ENCODE results near the gene SEC24B.
A peak's percentile ranks its signal among the peaks of the same experiment; 100 is the strongest.

Gene SEC24B

DNA sequence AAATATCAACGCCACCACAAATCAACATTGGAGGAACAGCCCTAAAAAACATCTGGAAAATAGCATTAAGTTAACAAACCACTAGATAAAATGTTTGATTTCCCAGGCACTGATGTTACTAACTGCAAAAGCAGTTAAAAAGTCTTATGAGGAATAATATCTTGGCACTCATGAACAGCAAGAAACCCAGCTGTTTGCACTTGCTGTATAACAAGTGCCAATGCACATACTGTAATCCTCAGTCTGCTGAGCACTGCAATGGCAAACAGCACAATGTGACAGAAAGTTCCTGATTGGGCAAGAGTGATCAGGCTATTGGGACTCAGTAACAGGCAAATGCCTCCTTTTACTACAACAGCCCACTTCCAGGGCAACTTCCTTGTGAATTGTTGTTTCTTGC, 20.8 kb upstream of the SEC24B start:
- no peak for DNase-seq (ENCODE audit: low read depth)
- H3K4me3 ChIP-seq (ENCODE audit: low read depth, low read length): no peak overlapping the region
- TF ChIP-seq CTCF (IDR thresholded peaks at IDR 0.05; ENCODE audit: insufficient read depth, low read depth, low read length, missing control alignments): no peak

DNA sequence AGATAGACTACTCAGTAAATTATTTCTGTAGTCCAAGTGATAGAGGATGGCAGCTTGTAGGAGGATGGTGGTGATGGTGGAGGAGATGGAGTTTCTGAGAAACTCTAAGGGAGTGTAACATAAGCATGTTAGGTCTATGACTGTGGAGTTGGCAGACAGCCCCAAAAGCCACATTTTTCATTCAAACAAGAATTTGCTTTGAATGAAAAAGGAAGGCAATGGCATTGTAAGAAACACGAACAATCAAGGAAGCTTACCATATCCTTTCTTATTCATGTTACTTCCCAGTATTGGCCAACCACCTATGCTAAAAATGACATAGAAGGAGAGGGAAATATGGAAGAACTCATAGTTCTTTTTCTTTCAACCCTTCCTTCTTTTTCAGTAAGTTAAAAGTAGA, 18.7 kb upstream of the SEC24B start:
- TF ChIP-seq CTCF (IDR thresholded peaks at IDR 0.05; ENCODE audit: insufficient read depth, low read depth, low read length, missing control alignments): no peak
- no peak for DNase-seq (ENCODE audit: low read depth)
- no peak overlapping the region for H3K4me3 ChIP-seq (ENCODE audit: low read depth, low read length)

DNA sequence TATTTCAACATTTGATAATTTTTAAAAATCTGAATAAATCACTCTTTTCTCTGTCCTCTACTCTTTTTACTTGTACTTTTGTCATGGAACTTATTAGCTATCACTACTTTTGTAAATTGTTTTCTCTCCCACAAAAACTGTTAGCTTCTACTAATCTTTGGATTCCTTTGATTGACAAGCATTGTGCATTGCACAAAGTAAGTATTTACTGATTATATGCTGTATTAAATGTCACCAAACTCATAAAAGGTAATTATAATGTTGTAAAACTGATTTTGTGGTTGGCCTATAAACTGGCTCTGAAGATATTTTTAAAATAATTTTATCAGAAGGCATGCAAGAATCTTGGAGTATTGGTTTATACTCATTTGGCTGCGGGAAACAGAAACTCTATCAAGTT, 15.0 kb upstream of the SEC24B start:
- no peak for DNase-seq (ENCODE audit: low read depth)
- no peak for TF ChIP-seq CTCF (IDR thresholded peaks at IDR 0.05; ENCODE audit: insufficient read depth, low read depth, low read length, missing control alignments)
- no peak overlapping the region for H3K4me3 ChIP-seq (ENCODE audit: low read depth, low read length)

DNA sequence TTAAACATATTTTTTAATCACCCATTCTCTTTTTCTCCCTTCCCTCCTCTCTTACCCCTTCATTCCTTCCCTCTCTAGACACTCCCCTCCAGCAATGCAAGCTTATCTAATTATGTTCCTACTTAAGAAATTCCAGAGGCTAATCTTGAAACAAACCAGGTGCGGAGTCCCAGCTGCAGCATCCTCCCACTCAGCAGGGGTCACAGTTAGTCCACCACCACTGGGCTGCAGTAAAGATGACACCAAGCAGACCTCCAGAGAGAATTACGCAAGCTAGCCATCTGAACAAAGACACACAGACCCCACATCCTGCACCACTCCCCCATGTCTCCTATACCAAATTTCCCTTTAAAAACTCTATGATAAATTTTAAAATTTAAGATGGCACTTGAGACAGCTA, 13.9 kb upstream of the SEC24B start:
- TF ChIP-seq CTCF (IDR thresholded peaks at IDR 0.05; ENCODE audit: insufficient read depth, low read depth, low read length, missing control alignments): no peak
- no peak for DNase-seq (ENCODE audit: low read depth)
- no peak overlapping the region for H3K4me3 ChIP-seq (ENCODE audit: low read depth, low read length)

- TF ChIP-seq CTCF (IDR thresholded peaks at IDR 0.05; ENCODE audit: insufficient read depth, low read depth, low read length, missing control alignments): no peak
- no peak overlapping the region for H3K4me3 ChIP-seq (ENCODE audit: low read depth, low read length)
- DNase-seq (ENCODE audit: low read depth): peak; percentile 35
Observed at GRCh38 chr4:109424093-109424841, 9.3 kb upstream of the SEC24B start.

GRCh38 chr4:109425405-109425804, 8.2 kb upstream of the SEC24B start:
- no peak overlapping the region for H3K4me3 ChIP-seq (ENCODE audit: low read depth, low read length)
- DNase-seq (ENCODE audit: low read depth): no peak
- TF ChIP-seq CTCF (IDR thresholded peaks at IDR 0.05; ENCODE audit: insufficient read depth, low read depth, low read length, missing control alignments): no peak

DNA sequence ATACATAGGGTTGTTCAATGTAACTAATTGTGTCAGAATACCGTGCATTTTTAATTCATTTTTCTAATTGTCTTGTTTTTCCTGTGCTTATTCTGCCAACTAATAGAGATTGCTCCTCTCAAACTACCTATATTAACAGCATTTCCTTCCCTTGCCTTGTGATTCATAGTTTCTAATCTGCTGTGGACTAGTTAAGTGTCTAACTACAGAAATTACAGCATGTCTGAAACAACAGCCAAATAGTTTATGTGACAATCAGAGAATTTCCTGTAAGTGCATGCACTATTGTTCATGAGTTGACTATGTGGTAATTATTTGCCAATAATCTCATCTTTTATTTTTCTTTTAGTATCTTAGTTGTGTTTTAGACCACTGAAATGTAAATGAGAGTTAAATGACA, 4.1 kb upstream of the SEC24B start:
- DNase-seq (ENCODE audit: low read depth): no peak
- no peak overlapping the region for H3K4me3 ChIP-seq (ENCODE audit: low read depth, low read length)
- TF ChIP-seq CTCF (IDR thresholded peaks at IDR 0.05; ENCODE audit: insufficient read depth, low read depth, low read length, missing control alignments): no peak

All from GM12865 (cell line).